ENCODE measurements around the gene FLT4. TPM values are rescaled to one million over a fixed set of nuclear protein-coding genes. Genes with fewer than 3 reads are reported as not detected.

Gene FLT4
- total and polyA plus RNA-seq, 4 donors: 3.9 to 10.1 (median 8.0) TPM

DNA sequence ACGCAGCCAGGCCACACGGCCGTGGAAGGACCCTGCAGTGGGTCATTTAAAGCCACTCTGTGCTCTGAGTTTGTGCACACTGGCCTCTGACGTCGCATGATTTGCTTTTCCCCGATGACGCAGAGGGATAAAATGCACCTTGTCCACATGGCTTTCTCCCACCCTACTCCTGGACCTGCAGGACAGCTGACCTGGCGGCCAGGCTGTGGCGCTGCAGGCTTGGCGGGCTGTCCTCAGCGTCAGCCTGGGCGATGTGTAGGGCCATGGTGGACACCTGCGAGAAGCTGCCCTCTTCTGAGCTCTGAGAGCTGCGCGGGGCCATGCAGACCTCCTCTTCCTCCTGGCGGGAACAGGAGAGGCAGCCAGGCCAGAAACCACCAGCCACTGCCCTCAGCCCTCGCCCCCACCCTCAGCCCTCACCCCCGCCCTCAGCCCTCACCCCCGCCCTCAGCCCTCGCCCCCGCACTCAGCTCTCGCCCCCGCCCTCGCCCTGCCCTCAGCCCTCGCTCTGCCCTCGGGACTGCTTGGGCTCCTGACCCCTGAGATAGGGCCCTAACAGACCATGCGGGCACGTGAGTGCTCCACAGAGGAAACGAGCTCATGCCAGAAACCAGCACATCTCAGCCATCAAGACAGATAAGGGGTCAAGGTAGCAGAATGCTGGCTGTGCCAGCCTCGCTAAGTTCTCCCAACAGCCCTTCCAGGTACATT, 38.1 kb downstream of the FLT4 start:
- Histone ChIP-seq H3K4me1 (ENCODE audit: control insufficient read depth, insufficient read depth, low read length) (no peaks in the 10 kb centered on the region), H3K36me3 (ENCODE audit: control insufficient read depth, insufficient read depth, low read length) (peaks cover 2% of the 10 kb centered on the region), H3K27ac (ENCODE audit: low read depth, low read length) (no peak overlapping the region), H3K4me3 (ENCODE audit: low read depth, low read length) (no peak overlapping the region), H3K27me3 (ENCODE audit: control insufficient read depth, insufficient read depth, low read length) (no peaks in the 10 kb centered on the region), H3K9me3 (ENCODE audit: control insufficient read depth, insufficient read depth, low read length) (no peaks in the 10 kb centered on the region)
- no peak for DNase-seq (ENCODE audit: low read depth in 4 of 6, low spot score in 6 of 6)
- WGBS (ENCODE audit: insufficient coverage): 93% methylated on average over 23 of the region's 30 CpGs

DNA sequence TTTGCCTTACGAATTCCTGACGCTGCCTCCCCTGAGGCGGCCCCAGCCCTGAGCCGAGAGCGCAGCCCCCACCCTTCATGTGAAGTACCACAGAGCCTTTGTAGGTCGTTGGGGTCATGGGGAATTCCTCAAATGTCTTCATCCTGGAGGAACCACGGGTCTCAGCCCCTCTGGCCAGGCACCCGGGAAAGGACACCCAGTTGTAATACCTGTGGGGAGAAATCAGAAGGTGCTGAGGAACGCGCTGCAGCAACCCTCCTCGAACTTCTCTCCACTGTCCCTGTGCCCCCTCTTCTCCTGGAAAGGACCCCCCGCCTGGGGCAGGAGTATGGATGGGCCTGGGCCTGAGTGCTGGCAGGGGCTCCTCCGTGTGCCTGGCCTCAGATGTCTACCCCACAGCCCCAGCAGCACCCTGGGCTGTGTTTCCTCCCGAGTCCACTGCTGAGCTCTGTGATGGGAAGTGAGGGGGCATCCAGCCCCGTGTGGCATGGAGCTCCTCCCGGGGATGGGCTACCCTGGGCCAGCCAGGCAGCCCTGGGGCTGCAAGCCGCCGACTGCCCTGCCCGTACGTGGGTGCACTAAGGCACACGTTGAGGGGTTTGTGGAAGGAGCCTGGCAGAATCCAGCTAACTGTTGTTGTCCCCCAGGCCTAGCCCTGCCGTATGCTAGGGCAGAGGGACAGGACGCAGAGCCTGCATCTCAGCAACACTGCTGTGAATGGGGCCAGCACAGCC, 39.4 kb downstream of the FLT4 start:
- H3K36me3 ChIP-seq (ENCODE audit: control insufficient read depth, insufficient read depth, low read length): peaks cover 2% of the 10 kb centered on the region
- 87% methylated on average over 17 of the region's 23 CpGs for WGBS (ENCODE audit: insufficient coverage)
- H3K4me3 ChIP-seq (ENCODE audit: low read depth, low read length): no peak overlapping the region
- H3K27me3 ChIP-seq (ENCODE audit: control insufficient read depth, insufficient read depth, low read length): no peaks in the 10 kb centered on the region
- H3K9me3 ChIP-seq (ENCODE audit: control insufficient read depth, insufficient read depth, low read length): no peaks in the 10 kb centered on the region
- DNase-seq (ENCODE audit: low read depth in 4 of 6, low spot score in 6 of 6): no peak
- no peaks in the 10 kb centered on the region for H3K4me1 ChIP-seq (ENCODE audit: control insufficient read depth, insufficient read depth, low read length)
- no peak overlapping the region for H3K27ac ChIP-seq (ENCODE audit: low read depth, low read length)

DNA sequence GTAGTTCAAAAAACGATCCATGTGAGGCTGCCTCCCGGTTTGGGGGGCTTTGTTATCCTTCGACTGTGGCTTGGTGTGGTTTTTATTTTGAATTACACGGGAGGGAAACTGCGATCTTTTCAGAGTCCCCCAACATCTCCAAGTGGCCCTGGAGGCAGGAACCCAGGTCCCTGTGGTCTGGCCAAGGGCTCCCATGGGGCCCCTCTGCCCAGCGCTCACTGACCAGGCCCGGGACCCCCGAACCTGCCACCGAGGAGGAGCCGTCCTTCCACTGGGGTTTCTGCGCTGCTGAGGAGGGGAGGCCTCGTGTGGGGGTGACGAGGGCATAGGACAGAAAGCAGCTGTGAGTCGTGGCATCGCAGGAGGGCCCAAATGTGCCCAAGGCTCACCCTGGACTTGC, 40.0 kb downstream of the FLT4 start:
- Histone ChIP-seq H3K27me3 (ENCODE audit: control insufficient read depth, insufficient read depth, low read length) (no peaks in the 10 kb centered on the region), H3K36me3 (ENCODE audit: control insufficient read depth, insufficient read depth, low read length) (peaks cover 2% of the 10 kb centered on the region), H3K4me3 (ENCODE audit: low read depth, low read length) (no peak overlapping the region), H3K9me3 (ENCODE audit: control insufficient read depth, insufficient read depth, low read length) (no peaks in the 10 kb centered on the region), H3K4me1 (ENCODE audit: control insufficient read depth, insufficient read depth, low read length) (no peaks in the 10 kb centered on the region), H3K27ac (ENCODE audit: low read depth, low read length) (no peak overlapping the region)
- 92% methylated on average over 14 of the region's 15 CpGs for WGBS (ENCODE audit: insufficient coverage)
- DNase-seq (ENCODE audit: low read depth in 4 of 6, low spot score in 6 of 6): no peak

DNA sequence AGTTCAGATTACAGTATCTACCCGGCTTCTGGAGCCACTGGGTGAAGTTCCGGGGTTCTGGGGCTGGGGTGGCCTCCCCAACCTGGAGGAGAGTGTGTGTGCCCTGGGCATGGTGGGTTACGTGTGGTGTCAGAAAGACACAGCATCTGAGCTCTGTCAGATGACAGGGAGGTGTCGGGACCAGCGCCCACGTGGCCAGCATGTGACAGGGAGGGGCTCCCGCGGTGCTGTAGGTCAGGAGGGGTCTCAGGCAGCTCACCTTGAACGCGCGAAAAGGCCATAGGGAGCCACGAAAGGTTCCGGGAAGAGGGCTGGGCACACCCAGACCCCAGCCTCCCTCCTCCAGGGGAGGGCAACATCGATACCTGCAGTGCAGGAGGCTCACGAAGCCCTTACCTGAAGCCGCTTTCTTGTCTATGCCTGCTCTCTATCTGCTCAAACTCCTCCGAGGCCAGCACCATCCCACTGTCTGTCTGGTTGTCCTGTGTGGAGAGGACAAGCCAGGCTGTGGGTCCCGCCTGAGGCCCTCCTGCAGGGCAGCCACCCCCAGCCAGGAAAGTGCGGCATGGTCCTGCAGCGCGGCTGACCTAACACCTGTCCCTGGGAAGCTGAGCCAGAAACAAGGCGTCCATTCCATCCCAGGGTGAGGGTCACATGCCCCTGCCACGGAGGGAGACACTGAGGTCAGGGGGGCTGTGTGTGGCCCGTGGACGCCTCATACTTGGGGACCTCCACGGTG, 40.7 kb downstream of the FLT4 start:
- WGBS (ENCODE audit: insufficient coverage): 95% methylated on average over 26 of the region's 26 CpGs
- Histone ChIP-seq H3K4me1 (ENCODE audit: control insufficient read depth, insufficient read depth, low read length) (no peaks in the 10 kb centered on the region), H3K4me3 (ENCODE audit: low read depth, low read length) (no peak overlapping the region), H3K27ac (ENCODE audit: low read depth, low read length) (no peak overlapping the region), H3K36me3 (ENCODE audit: control insufficient read depth, insufficient read depth, low read length) (peaks cover 2% of the 10 kb centered on the region), H3K9me3 (ENCODE audit: control insufficient read depth, insufficient read depth, low read length) (no peaks in the 10 kb centered on the region), H3K27me3 (ENCODE audit: control insufficient read depth, insufficient read depth, low read length) (no peaks in the 10 kb centered on the region)
- no peak for DNase-seq (ENCODE audit: low read depth in 4 of 6, low spot score in 6 of 6)

DNA sequence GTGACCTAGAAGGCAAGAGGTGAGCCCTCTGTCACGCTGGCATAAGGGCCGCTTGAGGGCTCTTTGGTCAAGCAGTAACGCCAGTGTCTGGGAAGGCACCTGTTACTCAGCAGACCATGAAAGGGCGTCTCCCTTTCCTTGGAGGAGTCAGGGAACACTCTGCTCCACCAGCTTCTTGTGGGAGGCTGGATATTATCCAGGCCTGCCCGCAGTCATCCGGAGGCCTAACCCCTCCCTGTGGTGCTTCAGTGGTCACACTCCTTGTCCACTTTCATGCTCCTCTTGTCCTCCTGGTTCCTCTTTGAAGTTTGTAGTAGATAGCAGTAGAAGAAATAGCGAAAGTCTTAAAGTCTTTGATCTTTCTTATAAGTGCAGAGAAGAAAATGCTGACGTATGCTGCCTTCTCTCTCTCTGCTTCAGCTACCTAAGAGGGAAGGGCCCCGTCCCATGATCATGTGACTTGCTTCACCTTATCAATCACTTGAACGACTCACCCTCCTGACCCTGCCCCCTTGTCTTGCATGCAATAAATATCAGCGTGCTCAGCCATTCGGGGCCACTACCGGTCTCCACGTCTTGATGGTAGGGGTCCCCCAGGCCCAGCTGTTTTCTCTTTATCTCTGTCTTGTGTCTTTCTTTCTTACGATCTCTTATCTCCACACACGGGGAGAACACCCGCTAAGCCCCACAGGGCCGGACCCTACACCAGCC, 41.4 kb downstream of the FLT4 start:
- Histone ChIP-seq H3K36me3 (ENCODE audit: control insufficient read depth, insufficient read depth, low read length) (peaks cover 2% of the 10 kb centered on the region), H3K4me1 (ENCODE audit: control insufficient read depth, insufficient read depth, low read length) (no peaks in the 10 kb centered on the region), H3K4me3 (ENCODE audit: low read depth, low read length) (no peak overlapping the region), H3K27ac (ENCODE audit: low read depth, low read length) (no peak overlapping the region), H3K27me3 (ENCODE audit: control insufficient read depth, insufficient read depth, low read length) (no peaks in the 10 kb centered on the region), H3K9me3 (ENCODE audit: control insufficient read depth, insufficient read depth, low read length) (no peaks in the 10 kb centered on the region)
- DNase-seq (ENCODE audit: low read depth in 4 of 6, low spot score in 6 of 6): no peak
- 61% methylated on average over 13 of the region's 18 CpGs for WGBS (ENCODE audit: insufficient coverage)

DNA sequence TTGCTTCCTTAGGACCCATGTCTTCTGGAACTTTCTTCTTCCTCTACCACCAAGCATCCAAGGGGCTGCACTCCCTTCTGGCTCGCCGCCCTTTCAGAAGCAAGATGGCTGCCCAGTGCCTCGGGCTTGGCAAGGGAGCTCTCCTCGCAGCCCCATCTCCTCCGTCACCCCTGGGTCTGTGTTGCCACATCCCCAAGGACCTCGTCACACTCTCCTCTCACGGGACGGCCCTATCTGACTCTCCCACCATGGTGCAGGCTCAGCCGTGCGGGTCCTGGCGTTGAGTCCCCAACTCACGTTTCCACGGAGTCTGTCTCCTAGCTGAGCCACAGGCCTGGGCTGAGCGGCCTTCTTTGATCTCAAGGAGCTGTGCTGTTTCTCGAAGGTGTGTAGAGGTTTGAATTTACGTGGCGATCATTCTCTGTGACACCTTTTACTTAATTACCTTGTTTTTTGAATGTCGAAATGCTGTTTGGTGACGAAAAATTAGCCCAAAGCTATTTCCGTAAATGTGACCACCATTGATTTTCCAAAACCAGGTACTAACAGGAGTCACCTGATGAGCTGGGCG, 43.1 kb downstream of the FLT4 start:
- WGBS (ENCODE audit: insufficient coverage): 90% methylated on average over 20 of the region's 21 CpGs
- Histone ChIP-seq H3K27ac (ENCODE audit: low read depth, low read length) (no peak overlapping the region), H3K9me3 (ENCODE audit: control insufficient read depth, insufficient read depth, low read length) (no peaks in the 10 kb centered on the region), H3K4me3 (ENCODE audit: low read depth, low read length) (no peak overlapping the region), H3K27me3 (ENCODE audit: control insufficient read depth, insufficient read depth, low read length) (no peaks in the 10 kb centered on the region), H3K4me1 (ENCODE audit: control insufficient read depth, insufficient read depth, low read length) (no peaks in the 10 kb centered on the region), H3K36me3 (ENCODE audit: control insufficient read depth, insufficient read depth, low read length) (peaks cover 2% of the 10 kb centered on the region)
- no peak for DNase-seq (ENCODE audit: low read depth in 4 of 6, low spot score in 6 of 6)

DNA sequence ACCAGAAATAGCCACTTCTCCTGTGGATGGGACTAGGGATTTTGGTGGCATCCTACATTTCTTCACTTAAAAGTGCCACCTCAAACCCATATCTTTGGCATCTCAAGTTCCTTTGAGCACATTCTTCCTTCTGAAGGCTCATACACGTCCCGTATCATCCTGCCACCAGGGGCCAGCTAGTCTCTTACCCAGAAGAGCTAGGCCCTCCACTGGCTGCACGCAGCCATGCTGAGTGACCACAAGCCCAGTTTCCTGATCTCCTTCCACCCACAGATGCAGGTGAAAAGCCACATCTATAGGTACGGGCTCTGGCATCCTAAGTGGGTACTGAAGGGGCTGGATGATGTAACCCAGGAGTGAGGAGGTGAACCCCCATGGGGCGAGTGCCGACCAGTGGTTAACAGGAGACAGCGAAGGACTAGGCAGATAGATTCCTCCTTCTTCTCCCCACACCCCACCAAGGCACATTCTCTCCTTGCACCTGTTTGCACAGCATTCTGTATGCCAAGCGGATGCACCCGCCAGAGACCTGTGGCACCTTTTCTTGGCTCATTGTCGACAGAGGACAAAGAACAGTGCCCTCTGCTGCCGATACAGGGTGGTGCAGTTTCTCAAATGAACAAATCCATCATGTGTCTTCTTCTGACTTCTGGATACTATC, 43.7 kb downstream of the FLT4 start:
- Histone ChIP-seq H3K36me3 (ENCODE audit: control insufficient read depth, insufficient read depth, low read length) (no peaks in the 10 kb centered on the region), H3K4me3 (ENCODE audit: low read depth, low read length) (no peak overlapping the region), H3K27me3 (ENCODE audit: control insufficient read depth, insufficient read depth, low read length) (no peaks in the 10 kb centered on the region), H3K9me3 (ENCODE audit: control insufficient read depth, insufficient read depth, low read length) (no peaks in the 10 kb centered on the region), H3K27ac (ENCODE audit: low read depth, low read length) (no peak overlapping the region), H3K4me1 (ENCODE audit: control insufficient read depth, insufficient read depth, low read length) (no peaks in the 10 kb centered on the region)
- WGBS (ENCODE audit: insufficient coverage): 68% methylated on average over 9 of the region's 11 CpGs
- DNase-seq (ENCODE audit: low read depth in 4 of 6, low spot score in 6 of 6): peak in 2 of 6 donors; percentile 34 to 51

DNA sequence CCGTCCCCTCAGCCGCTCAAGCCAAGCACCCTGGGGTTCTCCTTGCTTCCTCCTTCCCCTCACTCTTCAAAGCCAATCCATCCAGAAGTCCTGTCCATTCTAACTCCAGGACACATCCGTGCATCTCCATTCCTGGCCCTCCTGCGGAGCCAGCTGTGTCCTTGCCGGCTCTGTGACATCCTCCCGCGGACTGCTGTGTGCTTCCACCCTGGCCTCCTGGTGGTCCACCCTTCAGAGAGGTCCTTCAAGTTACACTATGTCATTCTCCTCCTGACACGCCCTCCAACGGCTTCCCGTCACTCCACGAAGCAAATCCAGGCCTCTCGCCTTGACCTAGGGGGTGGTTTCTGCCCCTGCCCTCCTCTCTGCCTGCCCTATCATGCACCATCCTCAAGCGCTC, 45.1 kb downstream of the FLT4 start:
- H3K27me3 ChIP-seq (ENCODE audit: control insufficient read depth, insufficient read depth, low read length): no peaks in the 10 kb centered on the region
- 86% methylated on average over 11 of the region's 13 CpGs for WGBS (ENCODE audit: insufficient coverage)
- no peak for DNase-seq (ENCODE audit: low read depth in 4 of 6, low spot score in 6 of 6)

More for the DNA sequence above, 45.1 kb downstream of the FLT4 start:
- H3K36me3 ChIP-seq (ENCODE audit: control insufficient read depth, insufficient read depth, low read length): no peaks in the 10 kb centered on the region
- H3K4me3 ChIP-seq (ENCODE audit: low read depth, low read length): no peak overlapping the region
- no peaks in the 10 kb centered on the region for H3K9me3 ChIP-seq (ENCODE audit: control insufficient read depth, insufficient read depth, low read length)
- no peaks in the 10 kb centered on the region for H3K4me1 ChIP-seq (ENCODE audit: control insufficient read depth, insufficient read depth, low read length)
- no peak overlapping the region for H3K27ac ChIP-seq (ENCODE audit: low read depth, low read length)

All from spinal cord (tissue), 10 donors.